Activated naive CD8-positive, alpha-beta T cell treated with anti-CD3 and anti-CD28 coated beads, Interleukin-2, amount 50 U/mL, for 16 hours (primary cell): ENCODE measurements around the gene DCUN1D4.
"Not testable (repeated sequence)": the region's sequence is repeated elsewhere in the genome, so short reads cannot be mapped to it uniquely, and the experiment has no call there.

Experiments
- DNase-seq: peaks from one replicate; pipeline ENCODE4 v3.0.0-alpha.2; 2020; ENCODE audit warnings: low read depth, low spot score

DCUN1D4 gene

GRCh38 chr4:51855270-51855669, 12.3 kb downstream of the DCUN1D4 start:
- DNase-seq = no peak

GRCh38 chr4:51855751-51856150, 12.8 kb downstream of the DCUN1D4 start:
- DNase-seq = no peak

GRCh38 chr4:51858605-51859202, 15.8 kb downstream of the DCUN1D4 start:
- DNase-seq = no peak

- DNase-seq = no peak
Measured at GRCh38 chr4:51859476-51860031, 16.6 kb downstream of the DCUN1D4 start.

GRCh38 chr4:51862199-51862598, 19.2 kb downstream of the DCUN1D4 start:
- DNase-seq = no peak

- no peak for DNase-seq
Measured at GRCh38 chr4:51862781-51863180, 19.8 kb downstream of the DCUN1D4 start.

GRCh38 chr4:51865717-51866116, 22.8 kb downstream of the DCUN1D4 start:
- no peak for DNase-seq

- no peak for DNase-seq
Measured at GRCh38 chr4:51866835-51867234, 23.9 kb downstream of the DCUN1D4 start.

- no peak for DNase-seq
Measured at GRCh38 chr4:51867689-51868448, 24.9 kb downstream of the DCUN1D4 start.

- DNase-seq = no peak
Measured at GRCh38 chr4:51868449-51868847, 25.5 kb downstream of the DCUN1D4 start.

GRCh38 chr4:51870441-51871188, 27.7 kb downstream of the DCUN1D4 start:
- no peak for DNase-seq

- no peak for DNase-seq
Measured at GRCh38 chr4:51872283-51872997, 29.5 kb downstream of the DCUN1D4 start.

- DNase-seq = no peak
Measured at GRCh38 chr4:51874551-51874950, 31.6 kb downstream of the DCUN1D4 start.

GRCh38 chr4:51878431-51878830, 35.5 kb downstream of the DCUN1D4 start:
- DNase-seq = no peak

- DNase-seq = no peak
Measured at GRCh38 chr4:51880016-51880915, 37.3 kb downstream of the DCUN1D4 start.

GRCh38 chr4:51884055-51884454, 41.1 kb downstream of the DCUN1D4 start:
- no peak for DNase-seq

GRCh38 chr4:51884606-51885005, 41.7 kb downstream of the DCUN1D4 start:
- DNase-seq = no peak

- DNase-seq = no peak
Measured at GRCh38 chr4:51885363-51885762, 42.4 kb downstream of the DCUN1D4 start.

- no peak for DNase-seq
Measured at GRCh38 chr4:51890760-51891159, 47.8 kb downstream of the DCUN1D4 start.

GRCh38 chr4:51893402-51893801, 50.4 kb downstream of the DCUN1D4 start:
- DNase-seq = not testable (repeated sequence)
